Stimulated activated CD4-positive, alpha-beta T cell treated with anti-CD3 and anti-CD28 coated beads, Interleukin-15, amount 100 ng/mL, for 48 hours (primary cell): ENCODE measurements around the gene SCAF4.
"Not testable (repeated sequence)": the region's sequence is repeated elsewhere in the genome, so short reads cannot be mapped to it uniquely, and the experiment has no call there.

Experiments
- DNase-seq, 2 donors: peaks; one replicate each; pipeline ENCODE4 v3.0.0-alpha.2; 2020; ENCODE audit warnings: low read depth in 2 of 2

Gene SCAF4

GRCh38 chr21:31644643-31645042, 87.3 kb downstream of the SCAF4 start:
- no peak for DNase-seq

GRCh38 chr21:31641416-31641922, 90.4 kb downstream of the SCAF4 start:
- DNase-seq = no peak

- DNase-seq = no peak
Observed at GRCh38 chr21:31636874-31637273, 95.0 kb downstream of the SCAF4 start.

- no peak for DNase-seq
Observed at GRCh38 chr21:31634993-31635392, 96.9 kb downstream of the SCAF4 start.

- not testable (repeated sequence) for DNase-seq
Observed at GRCh38 chr21:31631881-31632280, 100.0 kb downstream of the SCAF4 start.

GRCh38 chr21:31629972-31630711, 101.8 kb downstream of the SCAF4 start:
- DNase-seq = no peak

GRCh38 chr21:31624961-31625491, 106.9 kb downstream of the SCAF4 start:
- DNase-seq = no peak

- no peak for DNase-seq
Observed at GRCh38 chr21:31624181-31624580, 107.7 kb downstream of the SCAF4 start.

- DNase-seq = no peak
Observed at GRCh38 chr21:31623664-31624063, 108.3 kb downstream of the SCAF4 start.

GRCh38 chr21:31622397-31622796, 109.5 kb downstream of the SCAF4 start:
- DNase-seq = no peak
